NCI-H2196 treated with DMSO at 0.1 percent for 48 hours (cell line): ENCODE results near the gene NRXN2.

ENCODE experiments used
- DNase-seq: peaks from one replicate; lab custom pipeline; 2025; ENCODE audit not compliant: unreplicated experiment; lab: John Stamatoyannopoulos, UW

Gene NRXN2

DNA sequence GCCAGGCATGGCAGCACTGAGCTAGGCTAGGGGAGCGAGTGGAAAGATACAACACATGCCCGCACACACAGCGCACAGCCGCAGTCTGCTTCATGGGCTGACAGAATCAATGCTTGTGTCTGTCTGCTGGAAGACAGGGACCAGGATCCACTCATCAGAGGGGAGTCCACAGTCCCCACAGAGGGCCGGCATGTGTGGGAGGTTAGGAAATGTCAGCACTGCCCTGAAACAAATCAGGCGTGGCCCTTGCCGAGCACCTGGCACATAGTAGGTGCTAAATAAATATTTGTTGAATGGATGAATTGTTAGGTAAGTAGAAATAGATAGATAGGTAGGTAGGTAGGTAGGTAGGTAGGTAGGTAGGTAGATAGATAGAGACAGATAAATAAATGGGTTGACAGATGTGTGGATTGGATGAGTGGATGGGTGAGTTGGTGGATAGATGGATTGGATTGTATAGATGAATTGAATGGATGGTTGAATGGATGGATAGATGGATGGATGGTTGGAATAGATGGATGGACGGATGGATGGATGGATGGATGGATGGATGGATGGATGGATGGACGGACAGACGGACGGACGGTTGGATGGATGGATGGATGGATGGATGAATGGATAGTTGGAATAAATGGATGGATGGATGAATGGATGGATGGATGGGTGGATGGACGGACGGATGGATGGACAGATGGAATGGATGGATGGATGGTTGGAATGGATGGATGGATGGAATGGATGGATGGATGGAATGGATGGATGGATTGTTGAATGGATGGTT lies 128.6 kb downstream of the NRXN2 start:
- no peak for DNase-seq

DNA sequence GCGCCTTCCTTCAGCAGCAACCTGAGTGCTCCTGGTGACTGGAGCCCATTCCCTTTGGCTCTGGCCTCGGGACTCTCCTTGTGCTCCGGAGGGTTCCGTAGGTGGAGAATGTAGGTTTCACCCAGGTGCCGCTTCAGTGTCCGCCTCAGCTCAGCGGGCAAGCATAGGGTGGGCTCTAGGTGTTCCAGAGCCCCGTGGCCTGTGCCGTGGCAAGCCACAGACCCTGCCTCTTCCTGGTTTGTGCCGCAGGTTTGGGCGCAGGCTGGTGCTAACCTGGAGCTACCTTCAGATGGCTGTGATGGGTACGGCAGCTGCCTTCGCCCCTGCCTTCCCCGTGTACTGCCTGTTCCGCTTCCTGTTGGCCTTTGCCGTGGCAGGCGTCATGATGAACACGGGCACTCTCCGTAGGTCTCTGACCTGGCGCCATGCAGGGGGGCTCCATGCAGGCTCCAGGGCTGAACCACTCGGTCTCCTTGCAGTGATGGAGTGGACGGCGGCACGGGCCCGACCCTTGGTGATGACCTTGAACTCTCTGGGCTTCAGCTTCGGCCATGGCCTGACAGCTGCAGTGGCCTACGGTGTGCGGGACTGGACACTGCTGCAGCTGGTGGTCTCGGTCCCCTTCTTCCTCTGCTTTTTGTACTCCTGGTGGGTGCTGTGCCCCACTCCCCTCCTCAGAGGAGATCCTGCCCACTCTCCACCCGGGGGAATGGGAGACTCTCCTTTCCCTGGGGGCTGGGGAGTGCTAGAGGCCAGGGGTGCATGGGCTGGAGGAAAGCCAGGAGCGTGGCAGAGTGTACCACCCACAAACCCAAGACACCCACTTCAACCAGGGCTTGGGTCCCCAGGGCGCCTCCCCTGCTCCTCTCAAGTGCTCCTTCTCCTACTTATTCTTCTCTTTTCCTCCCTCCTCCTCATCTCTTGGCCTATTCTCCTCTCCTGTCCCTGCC lies 129.6 kb downstream of the NRXN2 start:
- DNase-seq, result no peak

GRCh38 chr11:64592656-64593055 lies 130.3 kb downstream of the NRXN2 start:
- DNase-seq, result no peak

GRCh38 chr11:64592234-64592615 lies 130.8 kb downstream of the NRXN2 start:
- DNase-seq, result no peak

GRCh38 chr11:64591257-64592233 lies 131.5 kb downstream of the NRXN2 start:
- DNase-seq, result no peak

DNA sequence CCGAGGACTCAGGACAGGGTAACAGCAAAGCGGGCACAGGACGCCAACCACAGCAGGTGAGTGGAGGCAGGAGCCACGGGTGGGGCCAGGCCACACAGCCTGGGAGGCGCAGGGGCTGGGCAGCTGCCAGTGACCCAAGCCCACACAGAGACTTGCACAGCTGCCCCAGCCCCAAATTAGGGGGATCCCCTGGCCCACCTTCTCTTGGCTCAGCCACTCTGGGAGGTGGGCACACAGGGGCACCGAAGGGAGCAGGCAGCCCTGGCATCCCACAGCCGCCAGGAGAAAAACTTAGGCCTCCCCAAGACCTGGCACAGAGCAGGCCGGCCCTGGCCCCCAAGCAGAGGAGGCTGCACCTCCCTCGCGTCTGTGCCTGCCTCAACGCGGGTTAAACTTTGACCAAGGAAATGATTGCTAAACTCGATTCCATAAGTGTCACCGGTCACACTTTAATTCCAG lies 132.2 kb downstream of the NRXN2 start, which contains the start of gene SLC22A12:
SLC22A12 (plus strand) TSS at position 458 of the 459 bp plus-strand sequence. CDS start 337 bp downstream, outside the sequence.
- DNase-seq, result no peak

- DNase-seq, result no peak
Measured at GRCh38 chr11:64588701-64589100, 134.3 kb downstream of the NRXN2 start.

GRCh38 chr11:64586366-64586765 lies 136.6 kb downstream of the NRXN2 start:
- no peak for DNase-seq

GRCh38 chr11:64585150-64585549 lies 137.8 kb downstream of the NRXN2 start:
- DNase-seq, result no peak

DNA sequence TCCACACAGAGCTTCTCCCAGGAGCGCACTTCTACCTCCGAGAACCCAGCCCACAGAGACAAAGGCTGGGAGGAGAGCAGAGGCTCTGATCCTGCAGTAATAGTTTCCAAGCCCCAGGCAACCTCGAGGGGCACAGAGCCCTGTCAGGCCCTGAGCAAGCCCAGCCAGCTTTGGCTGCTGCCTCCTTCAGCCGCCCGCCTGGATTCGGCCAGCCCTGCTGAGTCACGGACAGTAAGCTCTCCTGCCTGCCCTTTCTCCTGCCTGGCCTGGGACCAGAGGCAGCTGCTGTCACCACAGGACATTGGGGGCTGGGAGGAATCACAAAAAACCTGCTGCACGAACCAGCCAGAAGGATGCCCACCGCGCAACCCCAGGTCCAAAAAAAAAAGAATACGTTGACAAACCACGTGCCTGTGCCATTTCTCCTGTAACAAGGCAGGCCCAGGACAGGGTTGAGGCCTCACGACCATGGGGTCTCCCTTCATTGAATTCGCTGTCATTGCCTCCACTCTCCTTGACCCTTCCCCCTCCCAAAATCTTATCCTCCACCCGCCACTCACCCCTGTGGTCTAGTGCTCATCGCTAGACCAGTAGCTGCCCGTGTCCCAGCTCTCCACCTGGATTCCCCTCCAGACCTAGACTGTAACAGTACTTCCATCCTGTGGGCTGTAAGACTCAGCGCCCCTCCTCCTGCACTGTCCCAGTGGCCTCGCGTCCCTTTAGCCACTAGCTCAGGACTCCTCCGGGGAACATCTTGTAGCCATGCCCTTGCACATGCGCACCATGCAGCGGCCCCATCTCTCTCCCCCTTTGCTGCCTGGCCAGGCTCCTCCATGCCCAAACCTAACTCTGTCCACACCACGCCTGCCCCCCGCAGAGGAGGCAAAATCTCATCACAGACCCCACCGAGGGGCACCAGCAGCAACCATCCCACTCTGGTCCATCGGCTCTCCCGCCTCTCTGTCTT lies 139.4 kb downstream of the NRXN2 start:
- no peak for DNase-seq

DNA sequence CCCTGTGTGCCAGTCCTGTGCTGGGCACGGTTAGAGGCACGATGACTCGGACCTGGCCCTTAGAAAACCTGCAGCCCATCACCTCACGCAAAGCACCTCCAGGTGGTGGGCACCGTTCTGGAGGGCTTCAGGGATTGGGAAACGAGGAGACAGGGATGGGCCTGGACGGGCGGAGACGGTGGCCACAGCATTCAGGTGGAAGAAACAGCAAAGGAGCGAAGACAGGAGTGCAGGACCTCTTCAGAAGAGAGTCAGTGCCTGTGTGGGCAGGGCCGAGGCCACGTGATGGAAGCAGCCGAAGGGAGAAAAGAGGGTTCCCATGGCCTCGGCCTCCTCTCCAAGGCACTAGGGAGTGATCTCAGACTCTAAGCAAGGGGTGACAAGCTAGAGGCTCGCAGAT lies 140.1 kb downstream of the NRXN2 start:
- no peak for DNase-seq

DNA sequence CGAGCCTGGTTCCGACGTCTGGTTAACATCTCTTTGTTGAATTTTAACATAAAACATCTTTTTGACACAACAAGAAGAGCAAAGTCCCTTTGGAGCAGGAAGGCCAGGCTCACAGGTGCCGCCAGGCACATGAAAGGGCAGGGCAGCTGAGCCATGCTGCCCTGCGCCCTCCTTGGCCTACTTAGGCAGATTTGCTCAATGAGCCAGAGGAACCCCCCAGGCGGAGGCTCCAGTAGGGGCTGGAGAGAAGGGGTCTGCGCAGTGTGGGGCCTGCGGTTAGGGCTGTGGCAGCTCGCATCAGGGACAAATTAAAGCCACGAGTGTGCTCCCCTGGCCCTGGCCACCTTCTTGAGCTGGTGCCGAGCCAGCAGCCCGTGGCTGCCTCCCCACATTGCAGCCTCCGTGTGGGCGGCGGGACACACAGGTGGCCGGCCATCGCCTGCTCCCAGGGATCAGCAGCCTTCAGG lies 141.9 kb downstream of the NRXN2 start:
- DNase-seq, result no peak

DNA sequence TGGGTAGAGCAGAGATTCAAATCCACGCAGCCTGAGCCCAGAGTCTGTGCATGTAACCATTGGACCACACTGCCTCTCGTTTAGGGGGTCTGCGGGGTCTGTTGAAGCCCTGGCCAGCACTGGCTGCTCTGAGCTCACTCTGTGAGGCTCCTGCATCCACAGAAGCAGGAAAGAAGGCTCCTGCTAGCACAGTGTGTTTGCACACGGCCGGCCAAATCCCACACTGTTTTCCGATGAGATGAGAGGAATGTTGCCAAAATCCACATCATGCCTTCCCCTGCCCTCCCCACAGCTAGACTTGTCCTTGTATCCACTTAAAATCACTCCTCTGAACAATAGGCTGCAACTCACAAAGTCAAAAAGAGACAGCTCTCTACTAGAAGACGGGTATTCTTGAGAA lies 142.6 kb downstream of the NRXN2 start:
- no peak for DNase-seq

DNA sequence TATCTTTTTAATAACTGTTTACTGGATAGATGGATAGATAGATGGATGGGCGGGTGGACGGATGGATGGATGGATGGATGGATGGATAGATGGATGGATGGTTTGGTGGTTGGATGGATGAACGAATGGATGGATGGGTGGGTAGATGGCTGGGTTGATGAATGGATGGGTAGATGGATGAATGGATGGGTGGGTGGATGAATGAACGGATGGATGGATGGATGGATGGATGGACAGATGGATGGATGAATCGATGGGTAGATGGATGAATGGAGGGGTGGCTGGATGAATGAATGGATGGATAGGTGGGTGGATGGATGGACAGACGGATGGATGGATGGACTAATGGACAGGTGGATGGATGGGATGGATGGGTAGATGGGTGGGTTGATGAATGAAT lies 145.8 kb downstream of the NRXN2 start:
- DNase-seq, result no peak

- DNase-seq, result no peak
Measured at GRCh38 chr11:64572143-64572542, 150.9 kb downstream of the NRXN2 start.

DNA sequence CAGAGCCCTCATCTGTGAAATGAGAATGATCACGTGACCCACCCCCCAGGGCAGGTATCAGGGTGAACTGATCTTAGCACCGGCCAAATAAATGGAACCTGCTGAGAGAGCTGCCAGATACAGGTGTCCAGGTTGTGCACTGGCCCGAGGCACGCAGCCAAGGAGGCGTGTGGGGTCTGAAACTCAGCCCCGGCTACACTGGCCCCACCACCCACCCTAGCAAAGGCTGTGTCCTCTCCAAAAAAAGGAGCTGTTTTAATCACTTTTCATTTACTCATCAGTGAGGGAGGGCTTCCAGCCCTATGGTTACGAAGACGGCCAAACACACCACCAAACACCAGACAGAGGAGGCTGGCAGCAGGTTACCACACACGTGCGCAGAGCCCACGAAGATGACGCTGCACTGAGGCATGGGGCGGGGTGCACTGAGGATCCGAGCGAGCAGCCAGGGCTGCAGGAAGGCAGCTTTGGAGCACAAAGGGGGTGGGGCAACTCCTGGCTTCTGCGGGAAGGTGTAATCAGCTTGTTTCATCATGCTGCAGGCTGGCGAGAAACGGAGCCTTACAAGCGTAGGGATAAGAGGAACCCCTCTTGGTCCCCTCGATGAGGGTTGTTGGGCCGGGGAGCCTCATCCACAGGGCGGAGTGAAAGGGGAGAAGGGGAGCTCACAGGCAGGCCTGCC lies 151.4 kb downstream of the NRXN2 start:
- no peak for DNase-seq

GRCh38 chr11:64571050-64571409 lies 152.0 kb downstream of the NRXN2 start:
- no peak for DNase-seq

DNA sequence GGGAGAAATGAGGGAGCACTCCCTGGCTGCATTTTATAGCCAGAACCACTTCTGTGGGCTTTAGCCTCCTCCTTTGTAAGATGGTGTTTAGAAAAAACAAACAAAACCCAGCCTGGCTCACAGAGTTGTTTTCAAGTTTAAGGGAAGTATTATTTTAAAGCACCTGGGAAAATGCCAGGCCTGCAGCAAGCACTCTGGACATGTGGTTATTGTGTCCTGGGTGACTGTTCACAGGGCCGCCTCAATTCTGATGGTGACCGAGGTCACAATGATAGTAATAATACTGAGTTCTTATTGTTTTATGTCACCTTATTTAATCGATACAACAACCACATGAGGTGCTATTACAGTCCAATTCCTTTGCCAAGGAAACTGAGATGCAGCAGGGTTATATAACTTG lies 152.7 kb downstream of the NRXN2 start:
- DNase-seq, result no peak
